SK-N-SH treated with all-trans-retinoic acid at 6 μM for 48 hours (cell line): ENCODE measurements around the gene FAM20C.
"Not testable (repeated sequence)": the region's sequence is repeated elsewhere in the genome, so short reads cannot be mapped to it uniquely, and the experiment has no call there.

Experiments used
- ATAC-seq: fragments of 200-7000 bp; cut with Tn5 transposase; 3 replicates; pipeline ENCODE4 v1.9.1; 2020; ENCODE audit warnings: mild to moderate bottlenecking, moderate library complexity
- ARNTL ChIP-seq: fragments of 450-650 bp; formaldehyde crosslinking; IDR thresholded peaks from 2 replicates; pipeline ENCODE4 v1.5.0; 2020; ENCODE audit warnings: low read depth, mild to moderate bottlenecking, moderate library complexity, borderline replicate concordance
- BACH2 ChIP-seq: fragments of 250-450 bp; sonication (Bioruptor Pico); IDR thresholded peaks from 2 replicates; pipeline ENCODE4 v1.9.0; 2021; ENCODE audit warnings: mild to moderate bottlenecking, borderline replicate concordance
- CSDC2 ChIP-seq: fragments of 250-450 bp; sonication (Bioruptor Pico); IDR thresholded peaks from 2 replicates; pipeline ENCODE4 v1.5.0; 2020; ENCODE audit warnings: mild to moderate bottlenecking, moderate library complexity
- ESRRG ChIP-seq: fragments of 250-450 bp; sonication (Bioruptor Pico); IDR thresholded peaks from 2 replicates; pipeline ENCODE4 v1.6.1; 2021; ENCODE audit warnings: mild to moderate bottlenecking
- ISL1 ChIP-seq: fragments of 250-450 bp; sonication (Bioruptor Pico); IDR thresholded peaks from 2 replicates; pipeline ENCODE4 v2.1.2; 2022; ENCODE audit warnings: mild to moderate bottlenecking, moderate library complexity
- OSR1 ChIP-seq: fragments of 250-450 bp; sonication (Bioruptor Pico); IDR thresholded peaks from 2 replicates; pipeline ENCODE4 v1.8.0; 2022; ENCODE audit warnings: moderate library complexity, mild to moderate bottlenecking, inconsistent platforms
- PPARA ChIP-seq: fragments of 250-450 bp; sonication (Bioruptor Pico); IDR thresholded peaks from 2 replicates; pipeline ENCODE4 v1.5.0; 2020; ENCODE audit warnings: mild to moderate bottlenecking, borderline replicate concordance
- RARB ChIP-seq: fragments of 250-450 bp; sonication (Bioruptor Pico); IDR thresholded peaks from 2 replicates; pipeline ENCODE4 v1.8.0; 2021; ENCODE audit warnings: mild to moderate bottlenecking, moderate library complexity
- TCF4 ChIP-seq: fragments of 250-450 bp; sonication (Bioruptor Pico); IDR thresholded peaks from 2 replicates; pipeline ENCODE4 v1.8.0; 2021; ENCODE audit warnings: mild to moderate bottlenecking, moderate library complexity, borderline replicate concordance
- TOX ChIP-seq: fragments of 250-450 bp; sonication (Bioruptor Pico); IDR thresholded peaks from 2 replicates; pipeline ENCODE4 v1.8.0; 2021; ENCODE audit warnings: mild to moderate bottlenecking, moderate library complexity, borderline replicate concordance
- ZC3H10 ChIP-seq: fragments of 250-450 bp; sonication (Bioruptor Pico); IDR thresholded peaks from 2 replicates; pipeline ENCODE4 v1.5.1; 2021; ENCODE audit warnings: mild to moderate bottlenecking, moderate library complexity
- ZFP3 ChIP-seq: fragments of 250-450 bp; sonication (Bioruptor Pico); IDR thresholded peaks from 2 replicates; pipeline ENCODE4 v1.5.0; 2020; ENCODE audit warnings: mild to moderate bottlenecking, moderate library complexity
- ZFP30 ChIP-seq: fragments of 450-650 bp; formaldehyde crosslinking; IDR thresholded peaks from 2 replicates; pipeline ENCODE4 v1.5.0; 2022; ENCODE audit warnings: mild to moderate bottlenecking, moderate library complexity
- ZNF70 ChIP-seq: fragments of 450-650 bp; formaldehyde crosslinking; IDR thresholded peaks from 2 replicates; pipeline ENCODE4 v1.5.0; 2020; ENCODE audit warnings: mild to moderate bottlenecking, moderate library complexity
- ZNF8 ChIP-seq: fragments of 450-650 bp; formaldehyde crosslinking; IDR thresholded peaks from 2 replicates; pipeline ENCODE4 v1.5.0; 2020; ENCODE audit warnings: mild to moderate bottlenecking, moderate library complexity
- TF ChIP-seq, protein P1 (sequence below): fragments of 250-450 bp; sonication (Bioruptor Pico); IDR thresholded peaks from 2 replicates; pipeline ENCODE4 v1.5.1; 2020; ENCODE audit warnings: low read depth, mild to moderate bottlenecking, moderate library complexity
- TF ChIP-seq, protein P2 (sequence below): fragments of 250-450 bp; sonication (Bioruptor Pico); IDR thresholded peaks from 2 replicates; pipeline ENCODE4 v1.5.0; 2020; ENCODE audit warnings: mild to moderate bottlenecking, moderate library complexity
- TF ChIP-seq, protein P3 (sequence below): fragments of 250-450 bp; sonication (Bioruptor Pico); IDR thresholded peaks from 2 replicates; pipeline ENCODE4 v1.8.0; 2021; ENCODE audit warnings: low read depth, mild to moderate bottlenecking, moderate library complexity, borderline replicate concordance
- TF ChIP-seq, protein P4 (sequence below): fragments of 250-450 bp; sonication (Bioruptor Pico); IDR thresholded peaks from 2 replicates; pipeline ENCODE4 v1.5.1; 2021; ENCODE audit warnings: mild to moderate bottlenecking, moderate library complexity

FAM20C gene

DNA sequence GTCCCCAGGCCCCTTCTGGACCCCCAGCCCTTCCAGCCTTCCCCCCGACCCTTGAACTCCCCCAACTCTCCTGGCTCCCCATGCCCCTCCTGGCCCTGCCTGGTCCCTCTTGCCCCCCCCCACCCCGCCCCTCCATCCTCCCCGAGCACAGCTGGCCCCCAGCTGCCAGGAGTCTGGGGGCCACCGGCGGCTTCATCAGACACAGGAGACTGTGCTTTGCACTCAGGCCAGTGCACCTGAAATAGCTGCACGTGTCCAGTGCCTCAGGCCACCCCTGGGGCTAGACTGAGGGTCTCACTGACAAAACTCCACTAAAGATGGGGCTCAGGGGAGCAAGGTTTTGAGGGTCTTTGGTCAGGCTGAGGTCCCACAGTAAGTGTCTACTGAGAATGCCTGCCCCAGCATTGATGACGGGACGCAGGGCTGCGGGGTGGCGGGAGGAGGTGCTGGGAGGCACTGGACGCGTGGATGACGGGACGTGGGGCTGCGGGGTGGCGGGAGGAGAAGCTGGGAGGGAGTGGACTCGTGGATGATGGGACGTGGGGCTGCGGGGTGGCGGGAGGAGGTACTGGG lies 104.1 kb downstream of the FAM20C start:
- TF ChIP-seq, protein P1, sequence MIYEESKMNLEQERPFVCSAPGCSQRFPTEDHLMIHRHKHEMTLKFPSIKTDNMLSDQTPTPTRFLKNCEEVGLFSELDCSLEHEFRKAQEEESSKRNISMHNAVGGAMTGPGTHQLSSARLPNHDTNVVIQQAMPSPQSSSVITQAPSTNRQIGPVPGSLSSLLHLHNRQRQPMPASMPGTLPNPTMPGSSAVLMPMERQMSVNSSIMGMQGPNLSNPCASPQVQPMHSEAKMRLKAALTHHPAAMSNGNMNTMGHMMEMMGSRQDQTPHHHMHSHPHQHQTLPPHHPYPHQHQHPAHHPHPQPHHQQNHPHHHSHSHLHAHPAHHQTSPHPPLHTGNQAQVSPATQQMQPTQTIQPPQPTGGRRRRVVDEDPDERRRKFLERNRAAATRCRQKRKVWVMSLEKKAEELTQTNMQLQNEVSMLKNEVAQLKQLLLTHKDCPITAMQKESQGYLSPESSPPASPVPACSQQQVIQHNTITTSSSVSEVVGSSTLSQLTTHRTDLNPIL (CRISPR knock-in tag), result no peak
- TF ChIP-seq ARNTL (CRISPR knock-in tag), result no peak
- TF ChIP-seq ZFP3 (CRISPR knock-in tag), result no peak
- no peak for ATAC-seq

DNA sequence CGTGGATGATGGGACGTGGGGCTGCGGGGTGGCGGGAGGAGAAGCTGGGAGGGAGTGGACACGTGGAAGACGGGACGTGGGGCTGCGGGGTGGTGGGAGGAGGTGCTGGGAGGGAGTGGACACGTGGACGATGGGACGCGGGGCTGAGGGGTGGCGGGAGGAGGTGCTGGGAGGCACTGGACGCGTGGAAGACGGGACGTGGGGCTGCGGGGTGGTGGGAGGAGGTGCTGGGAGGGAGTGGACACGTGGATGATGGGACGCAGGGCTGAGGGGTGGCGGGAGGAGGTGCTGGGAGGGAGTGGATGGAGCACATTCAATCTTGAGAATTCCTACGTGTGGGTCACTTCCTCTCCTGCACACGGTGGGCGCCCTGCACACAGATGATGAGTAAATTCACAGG lies 104.8 kb downstream of the FAM20C start:
- ATAC-seq, result not testable (repeated sequence)

DNA sequence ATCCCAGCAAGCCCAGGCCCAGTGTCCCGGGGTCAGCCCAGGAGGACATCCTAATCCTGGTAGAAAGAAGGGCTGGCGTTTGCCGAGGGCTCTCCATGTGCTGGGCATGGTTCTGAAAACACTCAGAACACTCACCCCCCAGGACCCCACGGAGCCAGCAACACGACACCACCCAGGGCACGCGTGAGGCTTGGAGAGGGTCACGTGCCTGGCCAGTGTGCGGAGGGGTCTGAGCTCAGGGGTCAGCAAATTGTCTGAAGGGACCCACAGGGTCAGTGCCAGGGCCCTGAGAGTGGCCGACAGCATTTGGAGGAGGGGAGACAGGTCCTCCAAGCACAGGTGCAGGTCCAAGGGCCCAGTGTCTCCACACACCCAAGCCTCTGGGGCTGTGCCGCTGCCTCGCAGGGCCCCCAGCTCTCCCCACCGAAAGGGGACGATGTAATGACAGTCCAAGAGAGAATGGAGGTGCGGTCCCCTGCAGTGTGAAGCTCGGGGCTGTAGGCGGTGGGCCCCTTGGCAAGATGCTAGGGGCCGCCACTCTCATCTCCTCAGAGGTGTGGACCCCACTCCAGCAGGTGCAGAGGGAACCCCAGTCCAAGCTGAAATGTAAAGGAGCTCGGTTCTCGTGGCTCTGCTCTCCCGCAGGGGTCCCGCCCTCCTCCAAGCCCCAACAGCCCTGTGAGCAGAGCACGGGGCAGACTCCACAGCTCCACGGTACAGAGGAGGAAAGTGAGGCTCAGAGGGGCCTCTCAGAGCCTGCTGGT lies 105.4 kb downstream of the FAM20C start:
- ATAC-seq, result no peak
- TF ChIP-seq, protein P2, sequence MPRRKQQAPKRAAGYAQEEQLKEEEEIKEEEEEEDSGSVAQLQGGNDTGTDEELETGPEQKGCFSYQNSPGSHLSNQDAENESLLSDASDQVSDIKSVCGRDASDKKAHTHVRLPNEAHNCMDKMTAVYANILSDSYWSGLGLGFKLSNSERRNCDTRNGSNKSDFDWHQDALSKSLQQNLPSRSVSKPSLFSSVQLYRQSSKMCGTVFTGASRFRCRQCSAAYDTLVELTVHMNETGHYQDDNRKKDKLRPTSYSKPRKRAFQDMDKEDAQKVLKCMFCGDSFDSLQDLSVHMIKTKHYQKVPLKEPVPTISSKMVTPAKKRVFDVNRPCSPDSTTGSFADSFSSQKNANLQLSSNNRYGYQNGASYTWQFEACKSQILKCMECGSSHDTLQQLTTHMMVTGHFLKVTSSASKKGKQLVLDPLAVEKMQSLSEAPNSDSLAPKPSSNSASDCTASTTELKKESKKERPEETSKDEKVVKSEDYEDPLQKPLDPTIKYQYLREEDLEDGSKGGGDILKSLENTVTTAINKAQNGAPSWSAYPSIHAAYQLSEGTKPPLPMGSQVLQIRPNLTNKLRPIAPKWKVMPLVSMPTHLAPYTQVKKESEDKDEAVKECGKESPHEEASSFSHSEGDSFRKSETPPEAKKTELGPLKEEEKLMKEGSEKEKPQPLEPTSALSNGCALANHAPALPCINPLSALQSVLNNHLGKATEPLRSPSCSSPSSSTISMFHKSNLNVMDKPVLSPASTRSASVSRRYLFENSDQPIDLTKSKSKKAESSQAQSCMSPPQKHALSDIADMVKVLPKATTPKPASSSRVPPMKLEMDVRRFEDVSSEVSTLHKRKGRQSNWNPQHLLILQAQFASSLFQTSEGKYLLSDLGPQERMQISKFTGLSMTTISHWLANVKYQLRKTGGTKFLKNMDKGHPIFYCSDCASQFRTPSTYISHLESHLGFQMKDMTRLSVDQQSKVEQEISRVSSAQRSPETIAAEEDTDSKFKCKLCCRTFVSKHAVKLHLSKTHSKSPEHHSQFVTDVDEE, result no peak

DNA sequence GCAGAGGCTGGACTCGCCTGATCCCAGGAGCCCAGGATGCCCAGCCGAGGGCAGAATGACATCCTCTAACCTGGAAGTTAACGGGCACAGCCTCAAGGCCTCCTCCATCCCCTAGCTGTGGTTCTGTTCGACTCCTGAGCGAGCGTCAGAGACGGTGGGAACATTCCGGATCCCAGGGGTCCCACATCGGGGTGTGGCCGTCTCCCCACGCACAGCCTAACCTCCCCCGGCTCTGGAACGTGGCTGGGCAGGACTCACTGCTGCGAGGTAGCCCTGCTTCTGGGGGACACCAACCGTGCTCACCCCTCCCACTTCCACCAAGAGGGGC lies 106.0 kb downstream of the FAM20C start:
- TF ChIP-seq ESRRG (CRISPR knock-in tag) (no peak), OSR1 (CRISPR knock-in tag) (no peak), ZC3H10 (CRISPR knock-in tag) (no peak), TCF4 (CRISPR knock-in tag) (no peak), CSDC2 (no peak), PPARA (CRISPR knock-in tag) (no peak), RARB (CRISPR knock-in tag) (no peak), ZFP30 (CRISPR knock-in tag) (no peak), ISL1 (CRISPR knock-in tag) (no peak), BACH2 (CRISPR knock-in tag) (no peak), ZNF8 (no peak), ARNTL (CRISPR knock-in tag) (no peak), ZNF70 (CRISPR knock-in tag) (no peak), TOX (CRISPR knock-in tag) (no peak)
- TF ChIP-seq, protein P1 (CRISPR knock-in tag), result no peak
- TF ChIP-seq, protein P2, result no peak
- TF ChIP-seq, protein P3, sequence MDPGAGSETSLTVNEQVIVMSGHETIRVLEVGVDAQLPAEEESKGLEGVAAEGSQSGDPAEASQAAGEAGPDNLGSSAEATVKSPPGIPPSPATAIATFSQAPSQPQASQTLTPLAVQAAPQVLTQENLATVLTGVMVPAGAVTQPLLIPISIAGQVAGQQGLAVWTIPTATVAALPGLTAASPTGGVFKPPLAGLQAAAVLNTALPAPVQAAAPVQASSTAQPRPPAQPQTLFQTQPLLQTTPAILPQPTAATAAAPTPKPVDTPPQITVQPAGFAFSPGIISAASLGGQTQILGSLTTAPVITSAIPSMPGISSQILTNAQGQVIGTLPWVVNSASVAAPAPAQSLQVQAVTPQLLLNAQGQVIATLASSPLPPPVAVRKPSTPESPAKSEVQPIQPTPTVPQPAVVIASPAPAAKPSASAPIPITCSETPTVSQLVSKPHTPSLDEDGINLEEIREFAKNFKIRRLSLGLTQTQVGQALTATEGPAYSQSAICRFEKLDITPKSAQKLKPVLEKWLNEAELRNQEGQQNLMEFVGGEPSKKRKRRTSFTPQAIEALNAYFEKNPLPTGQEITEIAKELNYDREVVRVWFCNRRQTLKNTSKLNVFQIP (CRISPR knock-in tag), result no peak
- TF ChIP-seq, protein P4, sequence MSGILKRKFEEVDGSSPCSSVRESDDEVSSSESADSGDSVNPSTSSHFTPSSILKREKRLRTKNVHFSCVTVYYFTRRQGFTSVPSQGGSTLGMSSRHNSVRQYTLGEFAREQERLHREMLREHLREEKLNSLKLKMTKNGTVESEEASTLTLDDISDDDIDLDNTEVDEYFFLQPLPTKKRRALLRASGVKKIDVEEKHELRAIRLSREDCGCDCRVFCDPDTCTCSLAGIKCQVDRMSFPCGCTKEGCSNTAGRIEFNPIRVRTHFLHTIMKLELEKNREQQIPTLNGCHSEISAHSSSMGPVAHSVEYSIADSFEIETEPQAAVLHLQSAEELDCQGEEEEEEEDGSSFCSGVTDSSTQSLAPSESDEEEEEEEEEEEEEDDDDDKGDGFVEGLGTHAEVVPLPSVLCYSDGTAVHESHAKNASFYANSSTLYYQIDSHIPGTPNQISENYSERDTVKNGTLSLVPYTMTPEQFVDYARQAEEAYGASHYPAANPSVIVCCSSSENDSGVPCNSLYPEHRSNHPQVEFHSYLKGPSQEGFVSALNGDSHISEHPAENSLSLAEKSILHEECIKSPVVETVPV (CRISPR knock-in tag), result no peak
- no peak for ATAC-seq
